ENCODE results near the gene NPRL2.

Gene NPRL2

GRCh38 chr3:50364573-50365079 lies 14.1 kb upstream of the NPRL2 start:
- DNase-seq (ENCODE audit: low read depth), result no peak
- peak overlapping the region; percentile 56 for H3K4me3 ChIP-seq (ENCODE audit: low read depth, low read length)
- no peak for TF ChIP-seq CTCF (conservative IDR thresholded peaks at IDR 0.05; ENCODE audit: low read depth, low read length)

GRCh38 chr3:50359760-50360110 lies 9.2 kb upstream of the NPRL2 start:
- H3K4me3 ChIP-seq (ENCODE audit: low read depth, low read length), result peak overlapping the region; percentile 53
- DNase-seq (ENCODE audit: low read depth), result no peak

GRCh38 chr3:50358911-50359759 lies 8.6 kb upstream of the NPRL2 start, which contains the start of gene TMEM115:
Gene TMEM115 (minus strand): TSS chr3:50359521. CDS start chr3:50359063, 458 bp downstream.
- TF ChIP-seq CTCF (conservative IDR thresholded peaks at IDR 0.05; ENCODE audit: low read depth, low read length), result no peak
- peak; percentile 100 for DNase-seq (ENCODE audit: low read depth)
- peak within 1 kb of the TSS; percentile 99 for H3K4me3 ChIP-seq (ENCODE audit: low read depth, low read length)

More at GRCh38 chr3:50359760-50360110, 9.2 kb upstream of the NPRL2 start:
- no peak for TF ChIP-seq CTCF (conservative IDR thresholded peaks at IDR 0.05; ENCODE audit: low read depth, low read length)

GRCh38 chr3:50358355-50358910 lies 7.9 kb upstream of the NPRL2 start:
- no peak for TF ChIP-seq CTCF (conservative IDR thresholded peaks at IDR 0.05; ENCODE audit: low read depth, low read length)
- H3K4me3 ChIP-seq (ENCODE audit: low read depth, low read length), result peak overlapping the region; percentile 99
- DNase-seq (ENCODE audit: low read depth), result no peak

- peak overlapping the region; percentile 99 for H3K4me3 ChIP-seq (ENCODE audit: low read depth, low read length)
- DNase-seq (ENCODE audit: low read depth), result no peak
- no peak for TF ChIP-seq CTCF (conservative IDR thresholded peaks at IDR 0.05; ENCODE audit: low read depth, low read length)
These were observed 6.9 kb upstream of the NPRL2 start for GRCh38 chr3:50357481-50357880.

GRCh38 chr3:50356553-50356952 lies 6.0 kb upstream of the NPRL2 start:
- no peak for DNase-seq (ENCODE audit: low read depth)
- TF ChIP-seq CTCF (conservative IDR thresholded peaks at IDR 0.05; ENCODE audit: low read depth, low read length), result no peak
- peak overlapping the region; percentile 99 for H3K4me3 ChIP-seq (ENCODE audit: low read depth, low read length)

Data from choroid plexus epithelial cell (primary cell).